MM.1S (cell line): ENCODE data around the gene ZIM2.

Source experiments
- EZH2 ChIP-seq: fragments of 300-600 bp; sonication (generic); optimal IDR thresholded peaks from 2 replicates; pipeline ENCODE3; 2017; ENCODE audit warnings: low read depth, mild to moderate bottlenecking, antibody characterized with exemption, low read length, mixed read lengths
- EZH2phosphoT487 ChIP-seq: fragments of 300-600 bp; sonication (generic); IDR thresholded peaks from 2 replicates; pipeline ENCODE4 v1.6.1; 2018; ENCODE audit warnings: antibody characterized with exemption, low read length
- TF ChIP-seq, protein P1 (sequence below): fragments of 300-600 bp; sonication (generic); IDR thresholded peaks from 2 replicates; pipeline ENCODE4 v1.5.1; 2016; ENCODE audit warnings: antibody characterized with exemption, low read length, mixed read lengths

DNA sequence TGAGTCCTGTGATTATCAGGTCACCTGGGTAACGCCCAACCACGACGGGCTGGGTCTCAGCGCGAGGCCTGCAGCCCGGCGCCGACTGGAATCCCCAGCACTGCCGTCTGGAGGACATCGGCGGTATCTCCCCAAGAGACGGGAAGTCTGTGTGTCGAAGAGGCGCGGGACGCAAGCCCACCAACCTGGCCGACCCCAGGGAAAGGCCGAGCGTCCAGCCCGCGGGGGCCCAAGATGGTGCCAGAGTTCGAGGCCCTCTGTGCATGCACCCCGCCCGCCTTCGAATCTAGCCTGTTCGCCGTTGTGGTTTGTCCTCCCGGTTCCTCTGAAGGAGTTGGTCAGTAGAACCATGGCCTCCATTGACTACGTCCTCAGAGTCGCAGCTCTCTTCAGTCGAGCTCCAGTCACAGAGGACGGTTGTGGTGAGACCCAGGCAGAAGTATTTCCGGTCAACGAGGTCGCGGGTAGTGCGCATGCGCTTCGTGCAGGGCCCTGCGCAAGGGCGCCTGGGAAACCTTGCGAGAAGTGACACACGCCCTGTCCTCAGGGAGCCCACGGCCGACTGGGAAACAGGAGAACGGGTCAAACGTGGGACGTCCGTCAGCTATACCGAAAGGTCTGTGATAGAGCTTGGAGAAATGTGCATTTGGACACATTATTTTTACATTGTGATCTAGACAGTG lies 24.1 kb upstream of the ZIM2 start:
- TF ChIP-seq, protein P1, sequence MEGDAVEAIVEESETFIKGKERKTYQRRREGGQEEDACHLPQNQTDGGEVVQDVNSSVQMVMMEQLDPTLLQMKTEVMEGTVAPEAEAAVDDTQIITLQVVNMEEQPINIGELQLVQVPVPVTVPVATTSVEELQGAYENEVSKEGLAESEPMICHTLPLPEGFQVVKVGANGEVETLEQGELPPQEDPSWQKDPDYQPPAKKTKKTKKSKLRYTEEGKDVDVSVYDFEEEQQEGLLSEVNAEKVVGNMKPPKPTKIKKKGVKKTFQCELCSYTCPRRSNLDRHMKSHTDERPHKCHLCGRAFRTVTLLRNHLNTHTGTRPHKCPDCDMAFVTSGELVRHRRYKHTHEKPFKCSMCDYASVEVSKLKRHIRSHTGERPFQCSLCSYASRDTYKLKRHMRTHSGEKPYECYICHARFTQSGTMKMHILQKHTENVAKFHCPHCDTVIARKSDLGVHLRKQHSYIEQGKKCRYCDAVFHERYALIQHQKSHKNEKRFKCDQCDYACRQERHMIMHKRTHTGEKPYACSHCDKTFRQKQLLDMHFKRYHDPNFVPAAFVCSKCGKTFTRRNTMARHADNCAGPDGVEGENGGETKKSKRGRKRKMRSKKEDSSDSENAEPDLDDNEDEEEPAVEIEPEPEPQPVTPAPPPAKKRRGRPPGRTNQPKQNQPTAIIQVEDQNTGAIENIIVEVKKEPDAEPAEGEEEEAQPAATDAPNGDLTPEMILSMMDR: no peak
- no peak for TF ChIP-seq EZH2phosphoT487
- TF ChIP-seq EZH2: no peak
